IMR-90 (cell line): Measurements from ENCODE around the gene ZNF407. TPM values are rescaled to one million over a fixed set of nuclear protein-coding genes. Genes with fewer than 3 reads are reported as not detected.

ENCODE experiments used
- ATAC-seq: fragments of 200-7000 bp; cut with Tn5 transposase; 2 replicates; pipeline ENCODE4 v1.9.1; 2020; ENCODE audit warnings: low read depth, mild to moderate bottlenecking, moderate library complexity
- BruUV-seq: library from RNA; stranded (reverse); fragments of 400-500 nt; replicated peaks from 2 replicates; lab custom pipeline; 2021; lab: Mats Ljungman, UMichigan
- CTCF ChIA-PET: fragments of 300-600 bp; formaldehyde crosslinking; extraction: SDS; loops from one replicate; lab custom pipeline; 2021; ENCODE audit warnings: antibody characterized with exemption; lab: Yijun Ruan, JAX
- POLR2A ChIA-PET: fragments of 300-600 bp; sonication (Branson Sonifier 250); formaldehyde crosslinking; loops from one replicate; lab custom pipeline; 2022; ENCODE audit warnings: antibody characterized with exemption; ENCODE audit not compliant: unreplicated experiment; lab: Charles Lee
- DNase-seq: peaks from one replicate; pipeline ENCODE4 v3.0.0; 2013
- H2AFZ ChIP-seq: replicated peaks from 2 replicates; pipeline ENCODE3; 2013; ENCODE audit warnings: low read length, mild to moderate bottlenecking; ENCODE audit not compliant: poor library complexity
- H2AK5ac ChIP-seq: 2 replicates; pipeline ENCODE4 v1.6.1; 2013; ENCODE audit warnings: low read depth, low read length, inconsistent platforms
- H2AK9ac ChIP-seq: replicated peaks from 2 replicates; pipeline ENCODE3; 2013; ENCODE audit warnings: mild to moderate bottlenecking, low read depth, low read length, moderate library complexity; ENCODE audit not compliant: poor library complexity
- H2BK120ac ChIP-seq: 2 replicates; pipeline ENCODE4 v1.6.1; 2013; ENCODE audit warnings: low read depth, low read length, inconsistent platforms
- H2BK15ac ChIP-seq: 3 replicates; pipeline ENCODE4 v1.6.1; 2013; ENCODE audit warnings: low read depth, low read length, inconsistent platforms
- H2BK20ac ChIP-seq: 2 replicates; pipeline ENCODE4 v1.6.1; 2013; ENCODE audit warnings: low read depth, mild to moderate bottlenecking, inconsistent platforms, low read length, moderate library complexity
- H2BK5ac ChIP-seq: 2 replicates; pipeline ENCODE4 v1.6.1; 2013; ENCODE audit warnings: mild to moderate bottlenecking, low read depth, low read length, inconsistent platforms; ENCODE audit not compliant: poor library complexity, severe bottlenecking
- H3K14ac ChIP-seq: replicated peaks from 2 replicates; pipeline ENCODE4 v1.6.1; 2013; ENCODE audit warnings: low read depth, low read length, inconsistent platforms
- H3K18ac ChIP-seq: 2 replicates; pipeline ENCODE4 v1.6.1; 2013; ENCODE audit warnings: low read depth, low read length, control low read depth
- H3K23ac ChIP-seq: 2 replicates; pipeline ENCODE4 v1.6.1; 2013; ENCODE audit warnings: low read depth, low read length, inconsistent platforms
- H3K27ac ChIP-seq: 2 replicates; pipeline ENCODE4 v1.5.1; 2013; ENCODE audit warnings: mild to moderate bottlenecking, control low read depth, low read length; ENCODE audit not compliant: insufficient read depth
- H3K27me3 ChIP-seq: 2 replicates; pipeline ENCODE4 v1.6.1; 2013; ENCODE audit warnings: low read length; ENCODE audit not compliant: control insufficient read depth, insufficient read depth
- H3K36me3 ChIP-seq: 2 replicates; pipeline ENCODE4 v1.6.1; 2013; ENCODE audit warnings: low read length, mixed read lengths; ENCODE audit not compliant: control insufficient read depth, insufficient read depth
- H3K4ac ChIP-seq: 2 replicates; pipeline ENCODE4 v1.6.1; 2013; ENCODE audit warnings: low read depth, low read length, inconsistent platforms
- H3K4me1 ChIP-seq: 2 replicates; pipeline ENCODE4 v1.6.1; 2013; ENCODE audit warnings: low read length, mixed read lengths; ENCODE audit not compliant: control insufficient read depth, insufficient read depth
- H3K4me2 ChIP-seq: 2 replicates; pipeline ENCODE4 v1.6.1; 2013; ENCODE audit warnings: low read depth, mild to moderate bottlenecking, control low read depth, low read length, moderate library complexity
- H3K4me3 ChIP-seq: 2 replicates; pipeline ENCODE4 v1.5.1; 2013; ENCODE audit warnings: low read depth, mild to moderate bottlenecking, control low read depth, low read length, moderate library complexity; ENCODE audit not compliant: insufficient read depth
- H3K56ac ChIP-seq: 2 replicates; pipeline ENCODE4 v1.6.1; 2013; ENCODE audit warnings: low read length, inconsistent platforms; ENCODE audit not compliant: insufficient read depth; ENCODE audit errors: extremely low read depth
- H3K79me1 ChIP-seq, 2 experiments: 2 replicates each; pipeline ENCODE4 v1.6.1; 2013; ENCODE audit warnings: low read length in 2 of 2, inconsistent platforms in 1 of 2, low read depth in 1 of 2
- H3K9ac ChIP-seq: 2 replicates; pipeline ENCODE4 v1.6.1; 2013; ENCODE audit warnings: low read depth, low read length, control low read depth
- H3K9me1 ChIP-seq: 2 replicates; pipeline ENCODE4 v1.6.1; 2013; ENCODE audit warnings: low read length, inconsistent platforms; ENCODE audit not compliant: insufficient read depth
- H3K9me3 ChIP-seq: 2 replicates; pipeline ENCODE4 v1.6.1; 2013; ENCODE audit warnings: low read length; ENCODE audit not compliant: control insufficient read depth, insufficient read depth
- H4K20me1 ChIP-seq: 2 replicates; pipeline ENCODE4 v1.6.1; 2013; ENCODE audit warnings: low read length, inconsistent platforms; ENCODE audit not compliant: insufficient read depth
- H4K5ac ChIP-seq: 2 replicates; pipeline ENCODE4 v1.6.1; 2013; ENCODE audit warnings: mild to moderate bottlenecking, low read depth, low read length, control low read depth
- H4K8ac ChIP-seq, 2 experiments: 2 replicates each; pipeline ENCODE4 v1.6.1; 2013; ENCODE audit warnings: low read depth in 2 of 2, low read length in 2 of 2, control low read depth in 1 of 2, inconsistent platforms in 1 of 2
- H4K91ac ChIP-seq: 2 replicates; pipeline ENCODE4 v1.6.1; 2013; ENCODE audit warnings: low read depth, low read length, inconsistent platforms; ENCODE audit not compliant: insufficient read depth
- BHLHE40 ChIP-seq: fragments of 150-350 bp; IDR thresholded peaks from 2 replicates; pipeline ENCODE4 v1.6.1; 2016; ENCODE audit warnings: mild to moderate bottlenecking, low read depth, low read length
- CEBPB ChIP-seq: IDR thresholded peaks from 2 replicates; pipeline ENCODE4 v1.6.1; 2012; ENCODE audit warnings: low read depth, low read length, improper control_type of control experiment
- CHD1 ChIP-seq: IDR thresholded peaks from 2 replicates; pipeline ENCODE4 v1.6.1; 2012; ENCODE audit warnings: low read depth, low read length, improper control_type of control experiment
- ELK1 ChIP-seq: fragments of 150-350 bp; IDR thresholded peaks from 2 replicates; pipeline ENCODE4 v1.6.1; 2016; ENCODE audit warnings: low read depth, mild to moderate bottlenecking, low read length, moderate library complexity, borderline replicate concordance
- FOS ChIP-seq: fragments of 150-350 bp; IDR thresholded peaks from 2 replicates; pipeline ENCODE4 v1.6.1; 2016; ENCODE audit warnings: low read depth, low read length
- MAFK ChIP-seq: IDR thresholded peaks from 2 replicates; pipeline ENCODE4 v1.6.1; 2012; ENCODE audit warnings: low read depth, low read length, improper control_type of control experiment
- MAZ ChIP-seq: IDR thresholded peaks from 2 replicates; pipeline ENCODE4 v1.6.1; 2012; ENCODE audit warnings: low read depth, mild to moderate bottlenecking, low read length, improper control_type of control experiment, moderate library complexity, borderline replicate concordance
- MXI1 ChIP-seq: IDR thresholded peaks from 2 replicates; pipeline ENCODE4 v1.6.1; 2012; ENCODE audit warnings: low read depth, mild to moderate bottlenecking, low read length, moderate library complexity, borderline replicate concordance
- NFE2L2 ChIP-seq: fragments of 150-350 bp; IDR thresholded peaks from 2 replicates; pipeline ENCODE4 v1.6.1; 2016; ENCODE audit warnings: low read depth, mild to moderate bottlenecking, low read length
- POLR2A ChIP-seq: IDR thresholded peaks from 2 replicates; pipeline ENCODE4 v1.6.1; 2012; ENCODE audit warnings: mild to moderate bottlenecking, low read depth, low read length
- RAD21 ChIP-seq: IDR thresholded peaks from 2 replicates; pipeline ENCODE4 v1.6.1; 2012; ENCODE audit warnings: low read length, improper control_type of control experiment
- RCOR1 ChIP-seq: IDR thresholded peaks from 2 replicates; pipeline ENCODE4 v1.6.1; 2012; ENCODE audit warnings: mild to moderate bottlenecking, low read length, improper control_type of control experiment; ENCODE audit not compliant: insufficient replicate concordance
- RFX5 ChIP-seq: IDR thresholded peaks from 2 replicates; pipeline ENCODE4 v1.8.0; 2012; ENCODE audit warnings: low read depth, mild to moderate bottlenecking, low read length, moderate library complexity
- SMC3 ChIP-seq: fragments of 150-350 bp; IDR thresholded peaks from 2 replicates; pipeline ENCODE4 v1.6.1; 2016; ENCODE audit warnings: low read depth, mild to moderate bottlenecking, antibody characterized with exemption, low read length, moderate library complexity
- USF2 ChIP-seq: fragments of 150-350 bp; IDR thresholded peaks from 2 replicates; pipeline ENCODE4 v1.6.1; 2017; ENCODE audit warnings: mild to moderate bottlenecking, antibody characterized with exemption, low read length, low read depth
- WGBS, 2 experiments: methylation state at CpG; one replicate each; pipeline versions ENCODE4 v1.1.5 to v1.1.7; 2013; ENCODE audit warnings: missing lambda C conversion rate in 2 of 2; ENCODE audit not compliant: insufficient read length in 1 of 2; ENCODE audit errors: extremely low coverage in 2 of 2; 5-methylcytosine and 5-hydroxymethylcytosine counted together
- dilution Hi-C: fragments of 300-500 bp; cut with HindIII; formaldehyde crosslinking; loops from one replicate; pipeline ENCODE4 v1.14.3; 2018; ENCODE audit warnings: low sequenced_read_pairs; ENCODE audit not compliant: unreplicated experiment
- in situ Hi-C: fragments of 300-500 bp; cut with MboI; formaldehyde crosslinking; loops from 3 replicates; pipeline ENCODE4 v1.14.3; 2019; ENCODE audit warnings: low sequenced_read_pairs, inconsistent platforms, mixed read lengths
- intact Hi-C: fragments of 100-400 bp; cut with micrococcal nuclease; formaldehyde crosslinking; loops from 2 replicates; pipeline ENCODE4 v1.10.0; 2022
- polyA plus RNA-seq, 3 experiments: library from polyadenylated mRNA; depleted of rRNA; stranded (reverse); fragments of >200 nt; gene quantifications; 2 replicates each; pipeline ENCODE4 v1.2.3, GENCODE V29; 2012; ENCODE audit warnings: low replicate concordance in 1 of 3
- total RNA-seq: library from RNA; depleted of rRNA; stranded (reverse); fragments of >200 nt; gene quantifications from 2 replicates; pipeline ENCODE4 v1.2.3, GENCODE V29; 2012
- TF ChIP-seq, protein P1 (sequence below): conservative IDR thresholded peaks from 2 replicates; pipeline ENCODE4 v1.5.1; 2012; ENCODE audit warnings: mild to moderate bottlenecking, low read depth, low read length, improper control_type of control experiment

Gene ZNF407
- total and polyA plus RNA-seq, 2 of the 4 experiments (the other 2 are of a cell fraction) = 3.1 to 20.1 TPM

GRCh38 chr18:75048776-75049454 lies 451.2 kb downstream of the ZNF407 start:
- BruUV-seq = no TSS peak
- H3K4me3 ChIP-seq = no peak overlapping the region
- H2BK120ac ChIP-seq = no peak overlapping the region
- H3K27ac ChIP-seq = no peak overlapping the region
- WGBS, 2 experiments = 60% methylated on average over 4 of the region's 10 CpGs; no CpG with 5 or more reads in 1 of the 2 experiments
- no peaks in the 10 kb centered on the region for H4K20me1 ChIP-seq
- no peak overlapping the region for H2AK5ac ChIP-seq
- no peak overlapping the region for H3K9ac ChIP-seq
- DNase-seq = no peak
- intact Hi-C loops (no loop called here), dilution Hi-C loops (no loop called here), in situ Hi-C loops (no loop called here)
- H3K4ac ChIP-seq = no peak overlapping the region
- ATAC-seq = no peak
- no peaks in the 10 kb centered on the region; the same call in 1 of the 2 replicates for H3K9me3 ChIP-seq
- peaks cover 4% of the 10 kb centered on the region; the same call in 1 of the 2 replicates for H3K9me1 ChIP-seq
- H4K8ac ChIP-seq = no peak overlapping the region
- no peak overlapping the region for H3K14ac ChIP-seq
- CTCF ChIA-PET = no interaction called here
- H3K79me1 ChIP-seq = no peaks in the 10 kb centered on the region; a peak in 1 of 4 replicates
- H3K56ac ChIP-seq = no peak overlapping the region
- no peak overlapping the region for H2BK20ac ChIP-seq
- no peak overlapping the region for H4K5ac ChIP-seq
- no peak overlapping the region for H3K18ac ChIP-seq
- no peak overlapping the region for H2BK15ac ChIP-seq
- no peaks in the 10 kb centered on the region for H3K36me3 ChIP-seq
- no peaks in the 10 kb centered on the region for H3K27me3 ChIP-seq
- H3K4me2 ChIP-seq = no peak overlapping the region
- H3K23ac ChIP-seq = no peak overlapping the region
- no peak overlapping the region for H2AK9ac ChIP-seq
- no peaks in the 10 kb centered on the region; the same call in 1 of the 2 replicates for H3K4me1 ChIP-seq
- TF ChIP-seq MAFK (no peak), ELK1 (no peak), MXI1 (no peak), FOS (no peak), MAZ (no peak), NFE2L2 (no peak), RAD21 (no peak), USF2 (no peak), SMC3 (no peak), RCOR1 (no peak), RFX5 (no peak), BHLHE40 (no peak), POLR2A (no peak), CHD1 (no peak), CEBPB (no peak)
- TF ChIP-seq, protein P1, sequence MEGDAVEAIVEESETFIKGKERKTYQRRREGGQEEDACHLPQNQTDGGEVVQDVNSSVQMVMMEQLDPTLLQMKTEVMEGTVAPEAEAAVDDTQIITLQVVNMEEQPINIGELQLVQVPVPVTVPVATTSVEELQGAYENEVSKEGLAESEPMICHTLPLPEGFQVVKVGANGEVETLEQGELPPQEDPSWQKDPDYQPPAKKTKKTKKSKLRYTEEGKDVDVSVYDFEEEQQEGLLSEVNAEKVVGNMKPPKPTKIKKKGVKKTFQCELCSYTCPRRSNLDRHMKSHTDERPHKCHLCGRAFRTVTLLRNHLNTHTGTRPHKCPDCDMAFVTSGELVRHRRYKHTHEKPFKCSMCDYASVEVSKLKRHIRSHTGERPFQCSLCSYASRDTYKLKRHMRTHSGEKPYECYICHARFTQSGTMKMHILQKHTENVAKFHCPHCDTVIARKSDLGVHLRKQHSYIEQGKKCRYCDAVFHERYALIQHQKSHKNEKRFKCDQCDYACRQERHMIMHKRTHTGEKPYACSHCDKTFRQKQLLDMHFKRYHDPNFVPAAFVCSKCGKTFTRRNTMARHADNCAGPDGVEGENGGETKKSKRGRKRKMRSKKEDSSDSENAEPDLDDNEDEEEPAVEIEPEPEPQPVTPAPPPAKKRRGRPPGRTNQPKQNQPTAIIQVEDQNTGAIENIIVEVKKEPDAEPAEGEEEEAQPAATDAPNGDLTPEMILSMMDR = no peak
- H2AFZ ChIP-seq = no peak overlapping the region
- POLR2A ChIA-PET = interaction anchor here (0.7 kb wide), 1 partner anchor 1390 kb away, joined by 7 read pairs; no protein-coding TSS in a partner anchor
- H2BK5ac ChIP-seq = no peak overlapping the region
- no peak overlapping the region for H4K91ac ChIP-seq
